Keratinocyte (primary cell): ENCODE measurements around the gene OR51A4.

ENCODE experiments used
- CTCF ChIP-seq, 3 experiments: IDR thresholded peaks in 1 of 3; conservative IDR thresholded peaks in 1 of 3; optimal IDR thresholded peaks in 1 of 3; 2 replicates in 2 of 3; 3 replicates in 1 of 3; pipeline versions ENCODE3 to v1.5.1; 2011; ENCODE audit warnings: low read length in 3 of 3, mild to moderate bottlenecking in 3 of 3, moderate library complexity in 2 of 3, control low read depth in 1 of 3, inconsistent platforms in 1 of 3; ENCODE audit not compliant: insufficient read depth in 2 of 3; ENCODE audit errors: extremely low read depth in 1 of 3
- EZH2 ChIP-seq: IDR thresholded peaks from one replicate; pipeline ENCODE4 v1.6.1; 2012; ENCODE audit warnings: inconsistent platforms, mild to moderate bottlenecking, low read length, moderate library complexity

- TF ChIP-seq CTCF (optimal IDR thresholded peaks at IDR 0.05 in 1 of 3, IDR thresholded peaks at IDR 0.05 in 1 of 3, conservative IDR thresholded peaks at IDR 0.05 in 1 of 3; ENCODE audit: extremely low read depth in 1 of 3, insufficient read depth in 2 of 3, low read length in 3 of 3) (no peak), EZH2 (no peak)
These were observed 14.7 kb downstream of the OR51A4 start for GRCh38 chr11:4932751-4933150.
